D341Med (cell line): ENCODE data around the gene SLC9A6.
"Not testable (repeated sequence)": the region's sequence is repeated elsewhere in the genome, so short reads cannot be mapped to it uniquely, and the experiment has no call there.

ENCODE experiments used
- DNase-seq: peaks from one replicate; pipeline ENCODE4 v3.0.0; 2012; ENCODE audit warnings: low spot score

SLC9A6 gene

GRCh38 chrX:136029766-136030165, 44.5 kb downstream of the SLC9A6 start:
- DNase-seq, result no peak

GRCh38 chrX:136030303-136031191, 45.3 kb downstream of the SLC9A6 start:
- no peak for DNase-seq

GRCh38 chrX:136031626-136032025, 46.4 kb downstream of the SLC9A6 start:
- DNase-seq, result no peak

- no peak for DNase-seq
Observed at GRCh38 chrX:136032370-136032769, 47.1 kb downstream of the SLC9A6 start.

GRCh38 chrX:136034668-136035067, 49.4 kb downstream of the SLC9A6 start:
- DNase-seq, result no peak

- no peak for DNase-seq
Observed at GRCh38 chrX:136035663-136036062, 50.4 kb downstream of the SLC9A6 start.

GRCh38 chrX:136039485-136039884, 54.2 kb downstream of the SLC9A6 start:
- DNase-seq, result no peak

GRCh38 chrX:136039968-136040367, 54.7 kb downstream of the SLC9A6 start:
- DNase-seq, result no peak

- DNase-seq, result no peak
Observed at GRCh38 chrX:136041254-136041812, 56.1 kb downstream of the SLC9A6 start.

GRCh38 chrX:136045008-136045407, 59.8 kb downstream of the SLC9A6 start:
- no peak for DNase-seq

- no peak for DNase-seq
Observed at GRCh38 chrX:136046295-136047015, 61.2 kb downstream of the SLC9A6 start.

GRCh38 chrX:136047016-136047642, 61.9 kb downstream of the SLC9A6 start:
- DNase-seq, result no peak

GRCh38 chrX:136047969-136048368, 62.7 kb downstream of the SLC9A6 start:
- DNase-seq, result no peak

- no peak for DNase-seq
Observed at GRCh38 chrX:136048446-136048845, 63.2 kb downstream of the SLC9A6 start.

GRCh38 chrX:136049608-136050007, 64.4 kb downstream of the SLC9A6 start:
- DNase-seq, result no peak

- not testable (repeated sequence) for DNase-seq
Observed at GRCh38 chrX:136050875-136051274, 65.6 kb downstream of the SLC9A6 start.

- no peak for DNase-seq
Observed at GRCh38 chrX:136051611-136052010, 66.4 kb downstream of the SLC9A6 start.

GRCh38 chrX:136055651-136056221, 70.5 kb downstream of the SLC9A6 start:
- DNase-seq, result no peak

GRCh38 chrX:136057567-136057966, 72.3 kb downstream of the SLC9A6 start:
- no peak for DNase-seq

GRCh38 chrX:136059350-136059749, 74.1 kb downstream of the SLC9A6 start:
- no peak for DNase-seq

- DNase-seq, result no peak
Observed at GRCh38 chrX:136061286-136061685, 76.1 kb downstream of the SLC9A6 start.

GRCh38 chrX:136061696-136062095, 76.5 kb downstream of the SLC9A6 start:
- no peak for DNase-seq
